Epithelial cell of esophagus (primary cell): Measurements from ENCODE around the gene LDLRAP1.

Experiments used
- DNase-seq: peaks from one replicate; pipeline ENCODE4 v3.0.0; 2010; ENCODE audit warnings: low read depth
- H3K4me3 ChIP-seq: 2 replicates; pipeline ENCODE4 v1.5.1; 2011; ENCODE audit warnings: mild to moderate bottlenecking, low read length, control low read depth
- TF ChIP-seq, protein P1 (sequence below): IDR thresholded peaks from 2 replicates; pipeline ENCODE4 v1.5.1; 2011; ENCODE audit warnings: low read depth, mild to moderate bottlenecking, low read length, control low read depth, inconsistent platforms; ENCODE audit not compliant: insufficient read depth; ENCODE audit errors: missing control alignments

LDLRAP1 gene

DNA sequence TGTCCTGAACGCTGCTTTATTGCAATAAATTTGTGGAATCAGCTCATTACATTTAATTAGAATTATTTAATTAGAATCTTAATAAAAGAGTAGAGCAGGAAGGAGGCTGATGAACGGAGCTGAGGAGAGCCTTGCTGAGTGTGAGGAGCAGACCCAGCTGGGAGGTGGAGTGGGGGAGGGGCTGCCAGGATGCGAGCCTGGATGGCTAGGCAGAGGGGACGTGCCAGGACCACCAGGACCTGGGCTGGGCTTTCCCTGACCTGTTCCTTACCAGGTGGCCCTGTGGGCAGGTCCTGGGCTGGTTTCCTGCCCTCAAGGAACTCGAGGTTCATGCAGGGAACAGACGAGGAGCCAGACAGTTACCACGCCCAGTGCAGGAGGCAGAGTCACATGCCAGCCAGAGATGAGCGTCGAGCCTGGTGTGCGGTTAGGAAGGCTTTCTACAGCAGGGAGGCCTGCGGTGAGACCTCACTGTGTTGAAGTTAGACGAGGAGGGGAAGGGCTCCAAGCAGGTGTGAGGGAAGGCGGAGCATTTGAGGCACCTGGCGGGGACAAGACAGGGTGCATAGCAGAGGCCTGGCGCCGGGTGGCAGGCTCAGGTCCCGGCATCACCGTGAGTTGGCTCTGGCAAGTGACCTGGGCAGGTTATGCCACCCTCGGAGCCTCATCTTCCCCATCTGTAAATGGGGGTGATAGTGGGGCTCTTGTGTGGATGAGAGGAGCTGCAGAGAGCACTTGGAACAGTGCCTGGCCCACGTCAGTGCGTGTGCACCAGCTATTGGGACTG is 33.9 kb downstream of the LDLRAP1 start:
- no peak overlapping the region for H3K4me3 ChIP-seq
- TF ChIP-seq, protein P1, sequence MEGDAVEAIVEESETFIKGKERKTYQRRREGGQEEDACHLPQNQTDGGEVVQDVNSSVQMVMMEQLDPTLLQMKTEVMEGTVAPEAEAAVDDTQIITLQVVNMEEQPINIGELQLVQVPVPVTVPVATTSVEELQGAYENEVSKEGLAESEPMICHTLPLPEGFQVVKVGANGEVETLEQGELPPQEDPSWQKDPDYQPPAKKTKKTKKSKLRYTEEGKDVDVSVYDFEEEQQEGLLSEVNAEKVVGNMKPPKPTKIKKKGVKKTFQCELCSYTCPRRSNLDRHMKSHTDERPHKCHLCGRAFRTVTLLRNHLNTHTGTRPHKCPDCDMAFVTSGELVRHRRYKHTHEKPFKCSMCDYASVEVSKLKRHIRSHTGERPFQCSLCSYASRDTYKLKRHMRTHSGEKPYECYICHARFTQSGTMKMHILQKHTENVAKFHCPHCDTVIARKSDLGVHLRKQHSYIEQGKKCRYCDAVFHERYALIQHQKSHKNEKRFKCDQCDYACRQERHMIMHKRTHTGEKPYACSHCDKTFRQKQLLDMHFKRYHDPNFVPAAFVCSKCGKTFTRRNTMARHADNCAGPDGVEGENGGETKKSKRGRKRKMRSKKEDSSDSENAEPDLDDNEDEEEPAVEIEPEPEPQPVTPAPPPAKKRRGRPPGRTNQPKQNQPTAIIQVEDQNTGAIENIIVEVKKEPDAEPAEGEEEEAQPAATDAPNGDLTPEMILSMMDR = no peak
- DNase-seq = no peak

DNA sequence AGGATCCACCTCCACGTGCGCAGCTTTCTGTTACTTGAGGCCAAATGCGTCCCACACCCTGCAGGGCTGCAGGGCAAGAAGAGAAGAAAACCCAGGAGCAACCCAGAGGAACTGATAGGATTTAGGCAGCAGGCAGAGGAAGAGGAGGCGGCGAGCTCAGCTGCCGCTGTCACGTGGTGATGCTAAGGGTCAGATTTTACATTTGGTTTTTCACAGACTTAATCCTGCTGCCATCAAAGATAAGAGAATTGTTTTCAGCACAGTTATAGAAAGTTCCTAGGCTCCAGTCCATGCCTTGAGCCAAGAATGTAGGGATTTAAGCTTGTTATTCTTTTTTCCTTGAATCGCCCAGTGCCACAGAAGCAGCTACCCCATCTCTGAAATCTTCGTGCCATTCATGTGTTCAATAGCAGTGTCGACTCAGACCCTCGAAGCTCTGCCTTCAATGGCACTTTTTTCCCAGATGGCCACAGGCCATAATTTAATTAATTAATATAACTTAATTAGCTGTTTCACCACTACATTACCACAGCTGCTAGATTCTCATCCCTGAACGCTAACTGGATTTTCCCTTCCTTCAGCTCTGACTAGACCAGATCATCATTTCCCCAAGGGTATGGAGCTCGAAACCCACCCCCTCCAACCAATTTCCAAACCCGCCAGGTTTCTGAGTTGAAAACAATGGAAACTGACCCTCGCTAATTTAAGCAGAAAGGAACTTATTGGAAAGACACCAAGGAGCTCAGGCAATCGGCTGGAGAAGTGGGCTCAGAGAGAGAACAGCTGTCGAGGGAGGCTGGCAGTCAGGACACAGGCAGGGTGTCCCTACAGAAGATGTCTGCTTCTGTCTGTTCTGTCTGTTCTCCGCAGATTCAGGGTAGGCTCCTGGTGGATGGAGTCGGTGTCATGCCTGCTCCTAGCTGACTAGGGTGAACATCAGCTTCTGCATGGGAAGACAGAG is 36.2 kb downstream of the LDLRAP1 start:
- TF ChIP-seq, protein P1 = no peak
- H3K4me3 ChIP-seq = no peak overlapping the region
- DNase-seq = no peak

DNA sequence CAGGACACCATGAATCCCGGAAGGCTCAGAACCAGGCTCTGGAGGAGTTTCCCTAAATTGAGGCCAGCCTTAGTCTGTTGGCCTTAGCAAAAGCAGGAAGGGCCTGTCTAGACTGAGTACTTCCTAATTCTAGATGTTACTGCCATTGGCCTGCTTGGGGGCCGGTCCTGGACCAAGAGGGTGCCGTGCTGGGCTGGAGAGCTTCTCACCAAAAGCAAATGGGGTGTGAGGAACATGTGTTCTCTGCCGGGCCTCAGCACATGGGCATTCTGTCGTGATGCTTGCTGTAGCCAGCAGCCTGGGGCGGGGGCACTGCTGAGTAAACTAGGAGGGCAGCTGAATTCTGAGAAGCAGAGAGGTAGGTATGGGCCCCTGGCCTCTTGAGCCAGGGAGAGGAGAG is 37.5 kb downstream of the LDLRAP1 start:
- no peak overlapping the region for H3K4me3 ChIP-seq
- TF ChIP-seq, protein P1 = no peak
- no peak for DNase-seq

DNA sequence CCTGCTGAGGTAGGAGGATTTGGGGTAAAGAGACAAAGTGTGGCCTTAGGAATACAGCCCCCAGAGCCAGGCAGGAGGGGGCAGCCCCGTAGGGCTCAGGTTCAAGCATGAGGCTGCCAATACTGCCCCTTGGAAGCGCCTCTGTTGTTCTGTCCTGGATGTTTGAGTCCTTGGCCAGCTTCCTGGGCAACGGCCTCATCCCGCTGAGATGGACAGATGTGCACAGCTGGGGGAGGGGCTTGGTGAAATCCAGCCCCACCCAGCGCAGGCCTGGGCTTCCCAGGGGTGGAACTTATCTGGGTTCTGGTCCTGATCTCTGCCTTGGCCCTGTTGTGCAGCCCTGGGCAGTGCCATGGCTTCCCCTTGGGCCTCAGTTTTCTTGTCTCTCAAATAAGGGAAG is 38.4 kb downstream of the LDLRAP1 start:
- DNase-seq = no peak
- TF ChIP-seq, protein P1 = no peak
- H3K4me3 ChIP-seq = no peak overlapping the region

DNA sequence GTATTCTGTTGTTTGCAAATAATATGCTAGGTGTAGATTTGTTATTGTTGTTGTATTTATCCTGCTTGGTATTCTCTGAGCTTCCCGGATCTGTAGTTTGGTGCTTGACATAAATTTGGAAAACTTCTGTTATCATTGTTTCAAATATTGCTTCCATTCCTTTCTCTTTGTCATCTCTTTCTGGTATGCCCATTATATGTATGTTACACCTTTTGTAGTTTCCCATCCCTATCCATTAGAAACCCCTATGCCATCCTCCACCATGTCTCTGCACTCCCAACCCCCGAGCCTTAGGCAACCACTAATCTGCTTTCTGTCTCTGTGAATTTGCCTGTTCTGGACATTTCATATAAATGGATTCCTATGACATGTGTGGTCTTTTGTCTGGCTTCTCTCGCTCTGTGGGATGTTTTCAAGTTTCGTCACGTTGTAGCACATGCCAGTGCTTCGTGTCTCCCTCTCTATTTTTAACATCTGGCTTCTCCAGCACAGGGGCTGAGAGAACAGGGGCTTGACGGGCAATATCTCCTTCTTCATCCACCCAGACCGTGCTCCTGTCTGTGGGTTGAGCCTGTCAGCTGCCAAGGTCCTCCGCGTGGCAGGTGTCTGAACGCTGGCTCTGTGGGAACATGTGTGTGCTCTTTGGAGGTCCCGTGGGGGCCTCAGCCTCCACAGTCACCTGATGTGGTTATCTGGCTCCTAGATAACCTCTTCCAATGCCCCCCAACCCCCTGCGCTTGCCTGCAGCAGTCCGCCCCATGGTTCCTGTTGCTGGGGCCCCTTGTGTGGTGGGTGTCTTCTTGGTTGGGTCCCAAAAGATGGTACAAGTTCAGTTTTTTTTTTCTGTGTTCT is 40.3 kb downstream of the LDLRAP1 start:
- no peak overlapping the region for H3K4me3 ChIP-seq
- TF ChIP-seq, protein P1 = no peak
- no peak for DNase-seq

DNA sequence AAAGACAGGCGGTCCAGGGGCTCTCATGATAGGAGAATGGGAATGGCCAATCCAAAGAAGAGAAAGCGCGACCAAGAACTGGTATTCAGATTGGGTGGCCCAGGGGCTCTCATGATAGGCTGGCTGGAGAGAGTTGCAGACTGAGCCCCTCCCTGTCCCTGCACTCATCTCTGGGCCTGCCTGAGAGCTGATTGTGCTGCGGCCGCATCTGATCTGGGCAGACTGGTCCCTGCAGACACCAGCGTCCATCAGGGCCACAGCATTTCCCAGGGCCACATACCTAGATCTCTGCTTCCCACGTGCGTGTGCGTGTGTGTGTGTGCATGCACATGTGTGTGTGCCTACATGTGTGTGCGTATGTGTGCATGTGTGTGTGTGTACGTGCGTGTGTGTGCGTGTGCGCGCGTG is 42.8 kb downstream of the LDLRAP1 start:
- H3K4me3 ChIP-seq = no peak overlapping the region
- TF ChIP-seq, protein P1 = no peak
- DNase-seq = no peak
